GM10266 (cell line): ENCODE measurements around the gene AHCYL2.

Experiments
- DNase-seq: peaks from one replicate; pipeline ENCODE4 v3.0.0; 2012; ENCODE audit errors: extremely low spot score
- TF ChIP-seq, protein P1 (sequence below): IDR thresholded peaks from 2 replicates; pipeline ENCODE4 v1.5.1; 2012; ENCODE audit warnings: mild to moderate bottlenecking, low read depth; ENCODE audit not compliant: control insufficient read depth, insufficient read depth; ENCODE audit errors: missing control alignments

Gene AHCYL2

GRCh38 chr7:129464194-129464593 is 239.4 kb downstream of the AHCYL2 start:
- TF ChIP-seq, protein P1, sequence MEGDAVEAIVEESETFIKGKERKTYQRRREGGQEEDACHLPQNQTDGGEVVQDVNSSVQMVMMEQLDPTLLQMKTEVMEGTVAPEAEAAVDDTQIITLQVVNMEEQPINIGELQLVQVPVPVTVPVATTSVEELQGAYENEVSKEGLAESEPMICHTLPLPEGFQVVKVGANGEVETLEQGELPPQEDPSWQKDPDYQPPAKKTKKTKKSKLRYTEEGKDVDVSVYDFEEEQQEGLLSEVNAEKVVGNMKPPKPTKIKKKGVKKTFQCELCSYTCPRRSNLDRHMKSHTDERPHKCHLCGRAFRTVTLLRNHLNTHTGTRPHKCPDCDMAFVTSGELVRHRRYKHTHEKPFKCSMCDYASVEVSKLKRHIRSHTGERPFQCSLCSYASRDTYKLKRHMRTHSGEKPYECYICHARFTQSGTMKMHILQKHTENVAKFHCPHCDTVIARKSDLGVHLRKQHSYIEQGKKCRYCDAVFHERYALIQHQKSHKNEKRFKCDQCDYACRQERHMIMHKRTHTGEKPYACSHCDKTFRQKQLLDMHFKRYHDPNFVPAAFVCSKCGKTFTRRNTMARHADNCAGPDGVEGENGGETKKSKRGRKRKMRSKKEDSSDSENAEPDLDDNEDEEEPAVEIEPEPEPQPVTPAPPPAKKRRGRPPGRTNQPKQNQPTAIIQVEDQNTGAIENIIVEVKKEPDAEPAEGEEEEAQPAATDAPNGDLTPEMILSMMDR: no peak
- no peak for DNase-seq

GRCh38 chr7:129465080-129465479 is 240.2 kb downstream of the AHCYL2 start:
- no peak for DNase-seq
- TF ChIP-seq, protein P1: no peak

- TF ChIP-seq, protein P1: no peak
- no peak for DNase-seq
Measured at GRCh38 chr7:129466796-129467195, 242.0 kb downstream of the AHCYL2 start.

- TF ChIP-seq, protein P1: no peak
- DNase-seq: no peak
Measured at GRCh38 chr7:129468087-129468486, 243.3 kb downstream of the AHCYL2 start.

DNA sequence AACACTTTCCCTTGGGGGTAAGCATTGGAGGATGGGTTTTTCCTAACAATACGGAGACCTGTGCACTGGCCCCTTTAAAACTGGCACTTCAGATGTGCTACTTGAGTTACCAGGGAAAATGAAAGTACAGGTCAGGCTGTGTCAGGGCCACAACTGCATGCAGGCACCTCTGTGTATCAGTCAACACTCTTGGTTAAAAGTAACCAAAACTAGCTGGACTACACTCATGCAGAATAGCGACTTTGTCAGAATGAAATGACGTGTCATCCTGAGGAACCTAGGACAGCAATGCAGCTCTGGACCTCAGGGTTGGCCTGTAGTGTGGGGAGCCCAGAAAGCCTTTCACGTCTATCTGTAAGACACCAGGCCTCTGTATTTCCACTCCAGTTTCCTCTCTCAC is 243.7 kb downstream of the AHCYL2 start:
- TF ChIP-seq, protein P1: no peak
- DNase-seq: peak; percentile 51

DNA sequence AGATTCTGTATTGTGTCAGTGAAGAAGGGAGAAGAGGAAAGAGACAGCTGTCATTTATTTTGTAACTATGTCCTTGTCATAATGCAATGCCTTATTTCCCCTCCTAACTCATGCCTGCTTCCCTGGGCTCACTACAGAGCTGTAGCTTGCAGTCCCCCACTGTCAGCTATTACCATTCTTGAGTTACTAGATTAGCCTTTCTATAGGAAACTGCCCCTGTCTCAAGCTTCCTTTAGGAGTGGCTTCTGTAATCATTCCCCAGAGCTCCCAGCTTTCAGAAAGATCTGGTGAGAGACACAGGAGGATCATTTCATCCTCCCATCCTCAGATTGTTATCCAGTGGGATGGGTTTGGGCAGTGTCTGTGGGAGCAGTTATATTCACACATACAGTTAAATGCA is 245.1 kb downstream of the AHCYL2 start:
- no peak for DNase-seq
- TF ChIP-seq, protein P1: no peak

GRCh38 chr7:129470411-129470810 is 245.6 kb downstream of the AHCYL2 start:
- no peak for DNase-seq
- TF ChIP-seq, protein P1: no peak
